Hypothalamus (tissue), 51 donors: ENCODE results near the gene CD200R1L.

Experiments
- DNase-seq, 51 donors: peaks; one replicate each; lab custom pipeline; 2025; lab: John Stamatoyannopoulos, UW

Gene CD200R1L

GRCh38 chr3:112770032-112770626, 76.5 kb downstream of the CD200R1L start:
- no peak for DNase-seq

GRCh38 chr3:112769286-112769978, 77.2 kb downstream of the CD200R1L start:
- DNase-seq, result no peak

- no peak for DNase-seq
Measured at GRCh38 chr3:112767777-112768176, 78.9 kb downstream of the CD200R1L start.

- DNase-seq, result no peak
Measured at GRCh38 chr3:112767177-112767576, 79.5 kb downstream of the CD200R1L start.
